Spleen (tissue), 11 donors: Measurements from ENCODE around the gene LMO3. TPM values are rescaled to one million over a fixed set of nuclear protein-coding genes. Genes with fewer than 3 reads are reported as not detected.

Experiments used
- DNase-seq: peaks from one replicate; pipeline ENCODE4 v3.0.0-alpha.2; 2020
- H3K27ac ChIP-seq, 8 donors: fragments of 200-600 bp; sonication (generic) in 7 of 8; 1 replicate in 4 of 8; 2 replicates in 4 of 8; pipeline versions ENCODE4 v1.5.0 to v1.8.0; 2016 to 2021; ENCODE audit warnings: inconsistent platforms in 4 of 8, mild to moderate bottlenecking in 4 of 8, moderate library complexity in 1 of 8
- H3K27me3 ChIP-seq, 7 donors: fragments of 200-600 bp; sonication (generic) in 6 of 7; replicated peaks in 1 of 7; 1 replicate in 4 of 7; 2 replicates in 3 of 7; pipeline versions ENCODE4 v1.5.0 to v1.8.0; 2016 to 2021; ENCODE audit warnings: inconsistent platforms in 3 of 7, mild to moderate bottlenecking in 1 of 7
- H3K36me3 ChIP-seq, 6 donors: fragments of 200-600 bp; sonication (generic) in 5 of 6; 1 replicate in 4 of 6; 2 replicates in 2 of 6; pipeline versions ENCODE4 v1.5.0 to v1.8.0; 2016 to 2021; ENCODE audit warnings: inconsistent platforms in 2 of 6
- H3K4me1 ChIP-seq, 6 donors: fragments of 200-600 bp; sonication (generic) in 5 of 6; 1 replicate in 3 of 6; 2 replicates in 3 of 6; pipeline versions ENCODE4 v1.5.0 to v1.8.0; 2016 to 2021; ENCODE audit warnings: inconsistent platforms in 3 of 6
- H3K4me3 ChIP-seq, 8 donors: fragments of 200-600 bp; sonication (generic) in 7 of 8; 1 replicate in 4 of 8; 2 replicates in 4 of 8; pipeline versions ENCODE4 v1.5.0 to v1.8.0; 2016 to 2021; ENCODE audit warnings: inconsistent platforms in 4 of 8, mild to moderate bottlenecking in 4 of 8, moderate library complexity in 2 of 8
- H3K9me3 ChIP-seq, 8 donors: fragments of 200-600 bp; sonication (generic) in 7 of 8; 1 replicate in 4 of 8; 2 replicates in 4 of 8; pipeline versions ENCODE4 v1.5.0 to v1.8.0; 2016 to 2021; ENCODE audit warnings: inconsistent platforms in 4 of 8
- CTCF ChIP-seq, 11 experiments: fragments of 200-600 bp in 7 of 11; fragments of 450-650 bp in 4 of 11; sonication (generic) in 4 of 11; IDR thresholded peaks in 8 of 11; conservative IDR thresholded peaks in 3 of 11; 1 replicate in 7 of 11; 2 replicates in 4 of 11; pipeline versions ENCODE4 v1.4.0 to v1.8.0; 2016 to 2021; ENCODE audit warnings: antibody characterized with exemption in 11 of 11, inconsistent platforms in 4 of 11, mild to moderate bottlenecking in 1 of 11
- POLR2A ChIP-seq, 3 donors: fragments of 450-650 bp; IDR thresholded peaks; one replicate each; pipeline ENCODE4 v1.5.1; 2017; ENCODE audit warnings: antibody characterized with exemption in 3 of 3, mild to moderate bottlenecking in 1 of 3
- POLR2AphosphoS5 ChIP-seq, 3 donors: sonication (generic); formaldehyde crosslinking; IDR thresholded peaks; one replicate each; pipeline ENCODE4 v1.5.1; 2017; ENCODE audit warnings: antibody characterized with exemption in 3 of 3
- WGBS, 5 donors: extraction: QIAGEN DNeasy Blood & Tissue Kit in 3 of 5; methylation state at CpG; one replicate each; pipeline versions ENCODE4 v1.1.5 to v1.1.7; 2013 to 2018; 5-methylcytosine and 5-hydroxymethylcytosine counted together
- intact Hi-C: fragments of 100-400 bp; cut with DNase I; formaldehyde crosslinking; loops from one replicate; pipeline ENCODE4 v1.15.0; 2023; ENCODE audit warnings: low total_unique reads
- polyA plus RNA-seq, 3 donors: library from polyadenylated mRNA; stranded (reverse); fragments of 200-250 nt; gene quantifications; one replicate each; pipeline ENCODE4 v1.2.1, GENCODE V29; 2013
- total RNA-seq, 7 donors: library from RNA; depleted of rRNA in 3 of 7; stranded (reverse); fragments of >200 nt in 3 of 7; fragmentation: NEBNext Ultra II Directional in 4 of 7; extraction: Animal tissue kit (Norgen Biotek cat#: 25700) in 4 of 7; gene quantifications; one replicate each; pipeline versions ENCODE4 v1.1.0 to v1.2.1, GENCODE V29; 2016 to 2021
- donor health status: healthy with polysubstance abuse.
- donor health status: DM: no; HTN: no; CAD: no; lungs with moderate emphysema.
- donor health status: DM: no; HTN: no; CAD: no.
- donor health status: Bipolar disorder and iron deficiency.
- donor health status: healthy.
- donor health status: DM: no; HTN: no; CAD: no.
- donor health status: DM: yes; HTN: yes; CAD: no.

LMO3 gene
- total and polyA plus RNA-seq, 10 donors = 0.07 to 2.5 (median 0.48) TPM; not detected in 1

- Histone ChIP-seq H3K4me1 (no peaks in the 10 kb centered on the region), H3K9me3 (no peaks in the 10 kb centered on the region), H3K4me3 (no peak overlapping the region), H3K27ac (no peak overlapping the region), H3K36me3 (no peaks in the 10 kb centered on the region), H3K27me3 (peaks cover 0 to 6% (median 0%) of the 10 kb centered on the region in 7 donors)
- intact Hi-C loops = no loop called here
- 82 to 86% (median 84%) methylated on average over 6 of the region's 6 CpGs for WGBS, 5 donors
- no peak for DNase-seq
- TF ChIP-seq POLR2AphosphoS5 (IDR thresholded peaks at IDR 0.05) = no peak
- TF ChIP-seq CTCF (IDR thresholded peaks at IDR 0.05 in 8 of 11, conservative IDR thresholded peaks at IDR 0.05 in 3 of 11) = no peak
- TF ChIP-seq POLR2A (IDR thresholded peaks at IDR 0.05) = no peak
Observed at GRCh38 chr12:16599081-16599480, 6.9 kb downstream of the LMO3 start.

DNA sequence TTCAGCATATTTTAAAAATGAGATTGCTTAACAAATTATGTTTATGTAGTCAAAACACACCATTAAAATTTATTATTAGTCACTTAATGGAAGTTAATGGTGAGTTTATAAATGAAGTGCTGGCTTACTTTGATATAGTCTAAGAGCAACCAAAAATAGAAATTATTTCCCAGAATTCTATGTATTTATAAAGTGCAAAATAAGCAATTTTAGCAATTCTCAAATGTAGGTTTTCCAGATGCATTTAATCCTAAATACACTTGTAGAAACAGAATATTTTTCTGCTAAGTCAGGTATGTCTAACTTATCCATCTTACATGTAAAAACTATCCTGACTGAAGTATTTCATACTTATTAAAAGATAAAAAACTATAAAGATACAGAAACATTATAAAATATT, 11.2 kb downstream of the LMO3 start:
- Histone ChIP-seq H3K9me3 (no peaks in the 10 kb centered on the region), H3K4me3 (no peak overlapping the region), H3K4me1 (no peaks in the 10 kb centered on the region), H3K27ac (no peak overlapping the region), H3K27me3 (no peaks in the 10 kb centered on the region), H3K36me3 (no peaks in the 10 kb centered on the region)
- intact Hi-C loops = no loop called here
- no peak for DNase-seq
- TF ChIP-seq POLR2AphosphoS5 (IDR thresholded peaks at IDR 0.05) (no peak), POLR2A (IDR thresholded peaks at IDR 0.05) (no peak), CTCF (IDR thresholded peaks at IDR 0.05 in 8 of 11, conservative IDR thresholded peaks at IDR 0.05 in 3 of 11) (no peak)

- Histone ChIP-seq H3K36me3 (no peaks in the 10 kb centered on the region), H3K9me3 (no peaks in the 10 kb centered on the region), H3K4me1 (no peaks in the 10 kb centered on the region), H3K4me3 (no peak overlapping the region), H3K27ac (no peak overlapping the region), H3K27me3 (no peaks in the 10 kb centered on the region)
- 33 to 55% (median 39%) methylated on average over 2 of the region's 2 CpGs for WGBS, 5 donors
- TF ChIP-seq POLR2AphosphoS5 (IDR thresholded peaks at IDR 0.05) (no peak), POLR2A (IDR thresholded peaks at IDR 0.05) (no peak), CTCF (IDR thresholded peaks at IDR 0.05 in 8 of 11, conservative IDR thresholded peaks at IDR 0.05 in 3 of 11) (no peak)
- intact Hi-C loops = no loop called here
- DNase-seq = no peak
Observed at GRCh38 chr12:16593546-16593945, 12.4 kb downstream of the LMO3 start.

GRCh38 chr12:16590645-16591044, 15.3 kb downstream of the LMO3 start:
- Histone ChIP-seq H3K27me3 (no peaks in the 10 kb centered on the region), H3K4me3 (no peak overlapping the region), H3K9me3 (no peaks in the 10 kb centered on the region), H3K4me1 (no peaks in the 10 kb centered on the region), H3K27ac (no peak overlapping the region), H3K36me3 (no peaks in the 10 kb centered on the region)
- 81 to 93% (median 83%) methylated on average over 3 of the region's 3 CpGs for WGBS, 5 donors
- DNase-seq = no peak
- intact Hi-C loops = no loop called here
- TF ChIP-seq POLR2A (IDR thresholded peaks at IDR 0.05) (no peak), CTCF (IDR thresholded peaks at IDR 0.05 in 8 of 11, conservative IDR thresholded peaks at IDR 0.05 in 3 of 11) (no peak), POLR2AphosphoS5 (IDR thresholded peaks at IDR 0.05) (no peak)
